A673 (cell line): ENCODE measurements around the gene LINGO3.

ENCODE experiments used
- EZH2 ChIP-seq: fragments of 200-600 bp; sonication (generic); IDR thresholded peaks from 2 replicates; pipeline ENCODE4 v1.6.1; 2017; ENCODE audit warnings: borderline replicate concordance, low read depth, mild to moderate bottlenecking, mixed read lengths, antibody characterized with exemption, low read length; ENCODE audit not compliant: poor library complexity, severe bottlenecking
- TF ChIP-seq, protein P1 (sequence below): fragments of 300-800, 200-600 bp; sonication (generic); conservative IDR thresholded peaks from 2 replicates; pipeline ENCODE4 v1.5.1; 2017; ENCODE audit warnings: low read depth, mild to moderate bottlenecking, antibody characterized with exemption, low read length, moderate library complexity, mixed read lengths

DNA sequence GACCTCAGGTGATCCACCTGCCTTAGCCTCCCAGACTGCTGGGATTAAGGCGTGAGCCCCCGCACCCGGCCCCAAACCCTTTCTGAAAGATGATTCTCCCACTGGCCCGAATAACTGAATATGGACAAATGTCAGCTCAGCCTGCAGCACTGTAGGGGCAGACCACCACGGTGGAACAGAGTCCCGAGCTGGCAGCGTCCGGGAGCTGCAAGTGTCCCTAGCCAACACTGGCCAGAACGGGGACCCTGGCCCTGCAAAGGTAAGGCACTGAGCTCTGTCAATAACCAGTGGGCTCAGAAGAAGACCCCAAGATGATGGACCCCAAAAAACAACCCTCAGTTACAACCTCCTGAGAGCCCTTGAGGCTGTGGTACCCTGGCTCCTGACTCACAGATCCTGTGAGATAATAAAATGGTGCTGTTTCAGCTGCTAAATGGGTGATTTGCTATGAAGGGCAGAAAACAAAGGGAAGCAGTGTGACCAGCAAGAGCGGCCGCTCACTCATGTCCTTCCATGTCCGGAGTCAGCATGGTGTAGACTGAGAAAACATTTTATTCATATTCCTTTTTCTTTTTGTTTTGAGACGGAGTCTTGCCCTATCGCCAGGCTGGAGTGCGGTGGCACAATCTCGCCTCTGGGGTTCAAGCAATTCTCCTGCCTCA, 18.9 kb upstream of the LINGO3 start:
- TF ChIP-seq EZH2: no peak
- TF ChIP-seq, protein P1, sequence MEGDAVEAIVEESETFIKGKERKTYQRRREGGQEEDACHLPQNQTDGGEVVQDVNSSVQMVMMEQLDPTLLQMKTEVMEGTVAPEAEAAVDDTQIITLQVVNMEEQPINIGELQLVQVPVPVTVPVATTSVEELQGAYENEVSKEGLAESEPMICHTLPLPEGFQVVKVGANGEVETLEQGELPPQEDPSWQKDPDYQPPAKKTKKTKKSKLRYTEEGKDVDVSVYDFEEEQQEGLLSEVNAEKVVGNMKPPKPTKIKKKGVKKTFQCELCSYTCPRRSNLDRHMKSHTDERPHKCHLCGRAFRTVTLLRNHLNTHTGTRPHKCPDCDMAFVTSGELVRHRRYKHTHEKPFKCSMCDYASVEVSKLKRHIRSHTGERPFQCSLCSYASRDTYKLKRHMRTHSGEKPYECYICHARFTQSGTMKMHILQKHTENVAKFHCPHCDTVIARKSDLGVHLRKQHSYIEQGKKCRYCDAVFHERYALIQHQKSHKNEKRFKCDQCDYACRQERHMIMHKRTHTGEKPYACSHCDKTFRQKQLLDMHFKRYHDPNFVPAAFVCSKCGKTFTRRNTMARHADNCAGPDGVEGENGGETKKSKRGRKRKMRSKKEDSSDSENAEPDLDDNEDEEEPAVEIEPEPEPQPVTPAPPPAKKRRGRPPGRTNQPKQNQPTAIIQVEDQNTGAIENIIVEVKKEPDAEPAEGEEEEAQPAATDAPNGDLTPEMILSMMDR: no peak
